DOHH2 (cell line): Measurements from ENCODE around the gene UGT2A1.

Experiments used
- H3F3A ChIP-seq: fragments of 200-600 bp; sonication (generic), shearing (Covaris generic); 2 replicates; pipeline ENCODE4 v1.6.0; 2016; ENCODE audit warnings: antibody characterized with exemption, mild to moderate bottlenecking; ENCODE audit not compliant: control insufficient read depth, insufficient read depth
- H3K27ac ChIP-seq: fragments of 200-600 bp; sonication (generic); 2 replicates; pipeline ENCODE4 v1.5.1; 2014; ENCODE audit warnings: low read depth, mild to moderate bottlenecking, low read length, moderate library complexity
- H3K27me3 ChIP-seq: fragments of 200-600 bp; sonication (generic); 2 replicates; pipeline ENCODE4 v1.6.1; 2014; ENCODE audit warnings: mild to moderate bottlenecking, low read length, mixed read lengths; ENCODE audit not compliant: control insufficient read depth
- H3K36me3 ChIP-seq: fragments of 200-600 bp; sonication (generic); 2 replicates; pipeline ENCODE4 v1.6.1; 2014; ENCODE audit warnings: mild to moderate bottlenecking, low read length, moderate library complexity, mixed read lengths; ENCODE audit not compliant: control insufficient read depth
- H3K4me1 ChIP-seq: fragments of 200-600 bp; sonication (generic); 2 replicates; pipeline ENCODE4 v1.6.1; 2014; ENCODE audit warnings: mild to moderate bottlenecking, low read length, mixed read lengths; ENCODE audit not compliant: control insufficient read depth
- H3K4me2 ChIP-seq: fragments of 200-600 bp; sonication (generic); 2 replicates; pipeline ENCODE4 v1.6.0; 2014; ENCODE audit warnings: mild to moderate bottlenecking, low read length, moderate library complexity
- H3K4me3 ChIP-seq: fragments of 200-600 bp; sonication (generic); 2 replicates; pipeline ENCODE4 v1.5.1; 2014; ENCODE audit warnings: mild to moderate bottlenecking, low read length, mixed read lengths
- H3K79me2 ChIP-seq: fragments of 200-600 bp; sonication (generic); 2 replicates; pipeline ENCODE4 v1.6.1; 2014; ENCODE audit warnings: mild to moderate bottlenecking, low read length, mixed read lengths; ENCODE audit not compliant: control insufficient read depth
- H3K9me2 ChIP-seq: fragments of 200-600 bp; sonication (generic); replicated peaks from 2 replicates; pipeline ENCODE4 v1.6.1; 2014; ENCODE audit warnings: mild to moderate bottlenecking, low read length, mixed read lengths; ENCODE audit not compliant: control insufficient read depth
- H3K9me3 ChIP-seq: fragments of 200-600 bp; sonication (generic); 2 replicates; pipeline ENCODE4 v1.6.1; 2014; ENCODE audit warnings: antibody characterized with exemption, low read length, mixed read lengths; ENCODE audit not compliant: control insufficient read depth, insufficient read depth
- H4K20me1 ChIP-seq: fragments of 200-600 bp; sonication (generic); 2 replicates; pipeline ENCODE4 v1.6.0; 2014; ENCODE audit warnings: low read depth, mild to moderate bottlenecking, antibody characterized with exemption, low read length, moderate library complexity; ENCODE audit not compliant: control insufficient read depth, insufficient read depth
- CTCF ChIP-seq: fragments of 200-600 bp; sonication (generic); IDR thresholded peaks from one replicate; pipeline ENCODE4 v1.5.1; 2014; ENCODE audit warnings: antibody characterized with exemption, mild to moderate bottlenecking, low read depth, low read length; ENCODE audit not compliant: poor library complexity, severe bottlenecking
- EZH2phosphoT487 ChIP-seq: fragments of 200-600 bp; sonication (generic); IDR thresholded peaks from 2 replicates; pipeline ENCODE4 v1.6.1; 2017; ENCODE audit warnings: borderline replicate concordance, mild to moderate bottlenecking, antibody characterized with exemption, low read length, moderate library complexity, mixed read lengths

Gene UGT2A1

GRCh38 chr4:69617083-69617694 lies 35.9 kb downstream of the UGT2A1 start:
- Histone ChIP-seq H3K27me3 (no peaks in the 10 kb centered on the region), H3K4me1 (no peaks in the 10 kb centered on the region)
- TF ChIP-seq EZH2phosphoT487 (no peak), CTCF (peak; percentile 54)

GRCh38 chr4:69610484-69610883 lies 42.6 kb downstream of the UGT2A1 start:
- no peaks in the 10 kb centered on the region for H3K9me3 ChIP-seq
- H3K4me3 ChIP-seq: no peak overlapping the region
- no peaks in the 10 kb centered on the region for H3K27me3 ChIP-seq
- H4K20me1 ChIP-seq: no peaks in the 10 kb centered on the region
- H3K4me1 ChIP-seq: no peaks in the 10 kb centered on the region
- TF ChIP-seq EZH2phosphoT487 (no peak), CTCF (no peak)
- no peaks in the 10 kb centered on the region for H3K79me2 ChIP-seq
- H3F3A ChIP-seq: no peaks in the 10 kb centered on the region
- H3K9me2 ChIP-seq: no peaks in the 10 kb centered on the region
- H3K36me3 ChIP-seq: no peaks in the 10 kb centered on the region
- no peak overlapping the region for H3K4me2 ChIP-seq
- no peak overlapping the region for H3K27ac ChIP-seq

More at GRCh38 chr4:69617083-69617694, 35.9 kb downstream of the UGT2A1 start:
- Histone ChIP-seq H3F3A (no peaks in the 10 kb centered on the region), H3K9me2 (no peaks in the 10 kb centered on the region), H3K36me3 (no peaks in the 10 kb centered on the region), H4K20me1 (no peaks in the 10 kb centered on the region), H3K4me2 (no peak overlapping the region), H3K4me3 (no peak overlapping the region), H3K9me3 (no peaks in the 10 kb centered on the region), H3K79me2 (no peaks in the 10 kb centered on the region), H3K27ac (no peak overlapping the region)

- Histone ChIP-seq H4K20me1 (no peaks in the 10 kb centered on the region), H3K27me3 (no peaks in the 10 kb centered on the region)
Observed at GRCh38 chr4:69601065-69601464, 52.0 kb downstream of the UGT2A1 start.

More at GRCh38 chr4:69601065-69601464, 52.0 kb downstream of the UGT2A1 start:
- TF ChIP-seq EZH2phosphoT487 (no peak), CTCF (no peak)
- H3K27ac ChIP-seq: no peak overlapping the region
- no peaks in the 10 kb centered on the region for H3K9me3 ChIP-seq
- no peak overlapping the region for H3K4me3 ChIP-seq
- no peaks in the 10 kb centered on the region for H3K36me3 ChIP-seq
- H3K4me2 ChIP-seq: no peak overlapping the region
- no peaks in the 10 kb centered on the region for H3K9me2 ChIP-seq
- no peaks in the 10 kb centered on the region for H3K79me2 ChIP-seq
- H3K4me1 ChIP-seq: no peaks in the 10 kb centered on the region
- H3F3A ChIP-seq: no peaks in the 10 kb centered on the region
